ENCODE results near the gene TMED3. TPM values are rescaled to one million over a fixed set of nuclear protein-coding genes. Genes with fewer than 3 reads are reported as not detected.

TMED3 gene
- 170 to 198 TPM (median 194 TPM) in 5 replicates for total RNA-seq (2022; extraction: Qiagen RNA extraction; ENCODE audit: low read depth)

DNA sequence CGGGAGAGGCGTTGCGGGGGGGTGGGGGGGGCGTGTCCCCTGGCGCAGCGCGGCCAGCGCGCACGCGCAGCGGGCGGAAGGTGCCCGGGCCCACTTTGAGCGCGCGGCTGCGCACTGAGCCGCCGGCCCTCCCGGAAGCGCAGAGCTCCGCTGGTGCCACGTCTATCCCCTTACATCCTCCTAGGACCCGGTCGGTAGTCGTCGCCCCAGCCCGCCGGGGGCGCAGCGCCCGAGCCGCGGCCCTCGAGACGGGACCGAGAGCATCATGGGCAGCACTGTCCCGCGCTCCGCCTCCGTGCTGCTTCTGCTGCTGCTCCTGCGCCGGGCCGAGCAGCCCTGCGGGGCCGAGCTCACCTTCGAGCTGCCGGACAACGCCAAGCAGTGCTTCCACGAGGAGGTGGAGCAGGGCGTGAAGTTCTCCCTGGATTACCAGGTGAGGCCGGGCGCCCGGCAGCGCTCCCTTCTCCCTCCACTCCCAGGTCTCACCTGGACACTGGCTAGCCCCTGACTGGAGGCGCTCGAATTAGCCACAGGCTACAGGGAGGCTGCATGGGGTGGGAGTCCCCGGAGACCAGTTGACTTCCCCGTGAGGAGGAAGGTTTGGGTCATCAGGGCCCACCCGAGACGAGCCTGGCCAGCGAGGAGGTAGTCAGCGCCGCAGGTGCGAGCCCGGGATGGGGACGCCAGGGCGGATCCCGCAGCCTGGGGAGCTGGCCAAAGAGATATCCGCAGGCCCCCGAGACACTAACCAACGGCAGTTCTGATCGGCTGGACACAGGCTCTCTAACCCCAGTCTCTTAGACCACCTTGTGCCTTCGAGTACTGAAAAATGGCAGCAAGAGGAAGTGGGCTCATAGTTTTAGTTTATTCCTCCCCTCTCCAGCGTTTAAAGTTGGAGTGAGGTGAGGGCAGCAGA, at the start of gene TMED3:
Gene TMED3, plus strand, starts transcription at position 128 of the 916 bp plus-strand sequence. Its CDS starts 138 bp downstream, at position 266.

DNA sequence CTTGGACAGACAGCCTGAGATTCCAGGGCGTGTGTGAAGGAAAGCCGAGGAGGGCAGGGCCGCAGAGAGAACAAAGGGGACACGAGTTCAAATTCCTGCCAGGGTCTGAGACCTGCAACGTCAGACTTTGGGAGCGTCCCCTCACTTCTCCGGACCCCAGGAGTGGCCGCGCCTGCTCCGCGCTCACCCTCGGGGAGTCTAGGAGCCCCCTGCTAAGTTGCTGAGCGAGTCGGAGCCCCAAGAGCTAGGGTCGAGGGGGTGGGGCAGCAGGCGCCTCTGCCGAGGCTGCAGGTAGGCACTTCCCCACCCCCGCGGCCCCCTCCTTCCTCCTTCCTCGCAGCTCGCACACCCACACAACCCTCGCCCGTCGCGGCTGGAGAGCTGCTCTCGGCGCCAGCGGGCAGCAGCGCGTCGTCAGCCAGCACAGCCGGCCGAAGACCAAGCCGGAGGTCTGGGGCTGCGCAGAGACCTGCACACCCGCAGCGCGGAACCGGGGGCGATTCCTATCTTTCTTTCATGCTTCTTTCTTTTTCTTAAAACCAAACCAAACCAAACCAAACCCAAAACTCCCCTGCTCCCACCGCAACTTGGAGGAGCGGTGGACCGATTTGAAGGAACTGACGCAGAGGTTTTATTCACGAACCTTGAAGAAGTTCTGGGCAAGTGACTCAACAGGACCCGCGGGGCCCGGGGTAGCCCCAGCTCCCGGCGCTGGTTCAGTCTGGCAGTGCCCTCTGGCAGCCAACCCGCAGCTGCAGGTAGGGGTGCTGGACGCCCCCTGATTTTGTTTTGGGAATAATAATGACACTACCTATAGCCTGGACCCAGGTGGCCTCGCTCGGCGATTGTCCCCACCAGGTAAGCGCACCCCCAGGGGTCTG, 28.3 kb upstream of the TMED3 start, which contains the start of gene ANKRD34C:
Gene ANKRD34C, plus strand, starts transcription at position 352 of the 881 bp plus-strand sequence. CDS start 10,563 bp downstream, outside the sequence.

Other genes starting within 250 kb of the TMED3 start
- 0.22 to 0.55 TPM (median 0.39 TPM) in 5 replicates for gene RASGRF1, start 220.3 kb upstream of the TMED3 start, total RNA-seq (2022; extraction: Qiagen RNA extraction; ENCODE audit: low read depth)
- gene ANKRD34C, start 28.4 kb upstream of the TMED3 start, total RNA-seq (2022; extraction: Qiagen RNA extraction; ENCODE audit: low read depth), result not detected in 5 replicates
- 0.42 to 0.71 TPM (median 0.64 TPM) in 5 replicates for gene MINAR1, start 121.2 kb downstream of the TMED3 start, total RNA-seq (2022; extraction: Qiagen RNA extraction; ENCODE audit: low read depth)

All from A549 treated with DMSO at 1 μM for 4 hours (cell line).